SH-SY5Y (cell line): ENCODE measurements around the gene PBX2.

Source experiments
- GATA2 ChIP-seq: IDR thresholded peaks from 2 replicates; pipeline ENCODE4 v1.6.1; 2011; ENCODE audit warnings: mild to moderate bottlenecking, low read depth, low read length
- GATA3 ChIP-seq: IDR thresholded peaks from 2 replicates; pipeline ENCODE4 v1.6.1; 2011; ENCODE audit warnings: low read depth, mild to moderate bottlenecking, low read length, moderate library complexity

- no peak for TF ChIP-seq GATA2
- no peak for TF ChIP-seq GATA3
Observed at GRCh38 chr6:32168807-32169591, 21.0 kb downstream of the PBX2 start.
